ENCODE measurements around the gene NFATC2IP.

GRCh38 chr16:28958836-28959235 lies 8.1 kb downstream of the NFATC2IP start:
- TF ChIP-seq CTCF (IDR thresholded peaks at IDR 0.05; ENCODE audit: poor library complexity, severe bottlenecking) (no peak), EZH2 (IDR thresholded peaks at IDR 0.05; ENCODE audit: borderline replicate concordance, insufficient read depth, low read length, poor library complexity, severe bottlenecking) (no peak), RAD21 (conservative IDR thresholded peaks at IDR 0.05) (no peak), MXI1 (conservative IDR thresholded peaks at IDR 0.05; ENCODE audit: poor library complexity, severe bottlenecking) (no peak)

Data from neural cell (in vitro differentiated cells).